Motor neuron (in vitro differentiated cells): ENCODE measurements around the gene LDAF1. TPM values are rescaled to one million over a fixed set of nuclear protein-coding genes. Genes with fewer than 3 reads are reported as not detected.
"Not testable (repeated sequence)": the region's sequence is repeated elsewhere in the genome, so short reads cannot be mapped to it uniquely, and the experiment has no call there.

ENCODE experiments used
- ATAC-seq, 8 experiments: fragments of 200-7000 bp; cut with Tn5 transposase; replicated peaks in 6 of 8; 2 replicates each; pipeline ENCODE4 v1.8.0; 2021; ENCODE audit warnings: mild to moderate bottlenecking in 8 of 8, moderate library complexity in 8 of 8
- H3K27ac ChIP-seq, 2 donors: fragments of 250-450 bp; sonication (Bioruptor Pico); 2 replicates each; pipeline ENCODE4 v1.9.0; 2021; ENCODE audit warnings: antibody characterized with exemption in 2 of 2, mild to moderate bottlenecking in 2 of 2, moderate library complexity in 1 of 2
- H3K4me1 ChIP-seq, 2 donors: fragments of 250-450 bp; sonication (Bioruptor Pico); replicated peaks in 1 of 2; 2 replicates each; pipeline ENCODE4 v1.6.1; 2021; ENCODE audit warnings: antibody characterized with exemption in 2 of 2, mild to moderate bottlenecking in 2 of 2, moderate library complexity in 1 of 2
- H3K4me3 ChIP-seq, 5 donors: fragments of 250-450 bp; sonication (Bioruptor Pico); 2 replicates each; pipeline ENCODE4 v1.9.0; 2021; ENCODE audit warnings: antibody characterized with exemption in 5 of 5, mild to moderate bottlenecking in 5 of 5, moderate library complexity in 4 of 5
- WGBS, 10 experiments: fragments of 450-650 bp; shearing (Covaris generic); methylation state at CpG; one replicate each; pipeline ENCODE4 v1.0.0; 2022; 5-methylcytosine and 5-hydroxymethylcytosine counted together
- in situ Hi-C, 9 experiments: fragments of 400-800 bp; cut with MboI; loops; one replicate each; pipeline ENCODE4 v1.15.0; 2021; ENCODE audit warnings: low sequenced_read_pairs in 9 of 9, low pct_unique_long_range_greater_than_20kb in 2 of 9; ENCODE audit not compliant: unreplicated experiment in 9 of 9
- total RNA-seq, 8 experiments: library from RNA; unstranded; fragments of 300-600 nt; gene quantifications; 2 replicates each; pipeline versions ENCODE4 v1.2.3 to v1.2.4, GENCODE V29; 2022

LDAF1 gene
- total RNA-seq, 8 experiments from 2014 or later: 4.4 to 27.3 (median 19.5) TPM

DNA sequence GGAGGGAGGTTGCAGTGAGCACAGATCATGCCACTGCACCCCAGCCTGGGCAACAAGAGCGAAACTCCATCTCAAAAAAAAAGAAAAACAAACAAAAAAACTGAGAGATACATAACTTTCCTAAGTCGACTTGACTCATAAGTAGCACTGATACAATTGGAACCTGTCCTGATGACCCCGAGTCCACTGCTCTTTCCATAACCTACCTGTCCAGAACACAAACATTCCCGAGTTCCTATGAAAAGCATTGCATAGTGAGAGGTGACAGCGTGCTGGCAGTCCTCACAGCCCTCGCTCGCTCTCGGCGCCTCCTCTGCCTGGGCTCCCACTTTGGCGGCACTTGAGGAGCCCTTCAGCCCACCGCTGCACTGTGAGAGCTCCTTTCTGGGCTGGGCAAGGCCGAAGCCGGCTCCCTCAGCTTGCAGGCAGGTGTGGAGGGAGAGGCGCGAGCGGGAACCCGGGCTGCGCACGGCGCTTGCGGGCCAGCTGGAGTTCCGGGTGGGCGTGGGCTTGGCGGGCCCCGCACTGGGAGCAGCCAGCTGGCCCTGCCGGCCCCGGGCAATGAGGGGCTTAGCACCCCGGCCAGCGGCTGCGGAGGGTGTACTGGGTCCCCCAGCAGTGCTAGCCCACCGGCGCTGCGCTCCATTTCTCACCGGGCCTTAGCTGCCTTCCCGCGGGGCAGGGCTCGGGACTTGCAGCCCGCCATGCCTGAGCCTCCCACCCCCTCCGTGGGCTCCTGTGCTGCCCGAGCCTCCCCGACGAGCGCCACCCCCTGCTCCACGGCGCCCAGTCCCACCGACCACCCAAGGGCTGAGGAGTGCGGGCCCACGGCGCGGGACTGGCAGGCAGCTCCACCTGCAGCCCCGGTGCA, 6.1 kb upstream of the LDAF1 start:
- H3K4me3 ChIP-seq, H3K4me1 ChIP-seq, in situ Hi-C loops, H3K27ac ChIP-seq, ATAC-seq: not testable (repeated sequence)
- 83 to 100% (median 93%) methylated on average over 1 to 7 of the region's 51 CpGs; no CpG with 5 or more reads in 3 of the 10 experiments for WGBS, 10 experiments

DNA sequence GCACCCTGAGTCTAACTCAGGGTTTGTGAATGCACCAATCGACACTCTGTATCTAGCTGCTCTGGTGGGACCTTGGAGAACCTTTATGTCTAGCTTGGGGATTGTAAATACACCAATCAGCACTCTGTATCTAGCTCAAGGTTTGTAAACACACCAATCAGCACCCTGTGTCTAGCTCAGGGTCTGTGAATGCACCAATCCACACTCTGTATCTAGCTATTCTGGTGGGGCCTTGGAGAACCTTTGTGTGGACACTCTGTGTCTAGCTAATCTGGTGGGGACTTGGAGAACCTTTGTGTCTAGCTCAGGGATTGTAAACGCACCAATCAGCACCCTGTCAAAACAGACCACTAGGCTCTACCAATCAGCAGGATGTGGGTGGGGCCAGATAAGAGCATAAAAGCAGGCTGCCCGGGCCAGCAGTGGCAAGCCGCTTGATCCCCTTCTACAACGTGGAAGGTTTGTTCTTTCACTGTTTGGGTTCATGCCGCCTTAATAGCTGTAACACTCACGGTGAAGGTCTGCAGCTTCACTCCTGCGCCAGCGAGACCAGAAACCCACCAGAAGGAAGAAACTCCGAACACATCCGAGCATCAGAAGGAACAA, 5.2 kb upstream of the LDAF1 start:
- ATAC-seq, H3K27ac ChIP-seq, H3K4me3 ChIP-seq, in situ Hi-C loops, H3K4me1 ChIP-seq: not testable (repeated sequence)
- 80 to 100% (median 84%) methylated on average over 1 to 5 of the region's 11 CpGs; no CpG with 5 or more reads in 3 of the 10 experiments for WGBS, 10 experiments

DNA sequence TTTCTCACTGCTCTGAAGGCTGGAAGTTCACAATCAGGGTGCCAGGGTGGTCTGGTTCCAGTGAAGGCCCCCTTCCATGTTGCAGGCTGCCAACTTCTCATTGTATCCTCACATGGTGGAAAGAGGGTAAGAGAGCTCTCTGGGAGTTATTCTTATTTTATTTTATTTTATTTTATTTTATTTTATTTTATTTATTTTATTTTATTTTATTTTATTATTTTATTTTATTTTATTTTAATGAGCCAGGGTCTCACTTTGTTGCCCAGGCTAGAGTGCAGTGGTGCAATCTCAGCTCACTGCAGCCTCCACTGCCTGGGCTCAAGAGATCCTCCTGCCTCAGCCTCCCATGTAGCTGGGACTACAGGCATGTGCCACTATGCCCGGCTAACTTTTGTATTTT, 2.5 kb upstream of the LDAF1 start:
- in situ Hi-C loops, H3K27ac ChIP-seq, ATAC-seq, H3K4me3 ChIP-seq, H3K4me1 ChIP-seq: not testable (repeated sequence)
- WGBS, 10 experiments: 8 to 88% (median 55%) methylated on average over 1 of the region's 1 CpG; no CpG with 5 or more reads in 2 of the 10 experiments

DNA sequence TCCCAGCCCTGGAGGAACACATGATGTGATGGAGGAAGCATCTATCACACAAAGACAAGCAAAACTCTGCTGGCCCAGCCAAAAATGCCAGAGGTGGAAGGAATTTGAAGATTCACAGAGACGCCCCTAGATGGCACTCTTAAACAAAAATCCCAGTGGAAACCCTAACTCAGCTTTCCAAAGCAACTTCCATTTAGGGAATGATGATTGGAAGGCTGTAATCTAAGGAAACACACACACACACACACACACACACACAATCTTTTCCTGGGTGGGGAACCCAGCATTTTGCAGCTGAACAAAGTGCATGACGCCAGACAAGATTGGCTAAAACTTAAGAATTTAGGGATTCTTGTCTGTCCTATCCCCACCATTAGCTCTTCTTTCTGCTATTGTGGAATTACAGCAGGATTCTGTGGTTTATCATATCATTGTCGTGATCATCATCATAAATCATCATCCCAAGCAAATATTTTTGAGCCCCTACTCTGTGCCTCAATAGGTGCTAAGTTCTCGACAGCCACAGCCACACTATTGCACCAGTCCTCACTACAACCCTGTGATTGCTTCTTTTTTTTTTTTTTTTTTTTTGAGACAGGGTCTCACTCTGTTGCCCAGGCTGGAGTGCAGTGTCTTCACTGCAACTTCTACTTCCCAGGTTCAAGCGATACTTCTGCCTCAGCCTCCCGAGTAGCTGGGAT, 1.6 kb upstream of the LDAF1 start:
- ATAC-seq: peak in 6 of 8 experiments; percentile 8 to 20 (median 16)
- in situ Hi-C loops: no loop called here
- 8 to 100% (median 50%) methylated on average over 1 to 6 of the region's 6 CpGs; no CpG with 5 or more reads in 1 of the 10 experiments for WGBS, 10 experiments

DNA sequence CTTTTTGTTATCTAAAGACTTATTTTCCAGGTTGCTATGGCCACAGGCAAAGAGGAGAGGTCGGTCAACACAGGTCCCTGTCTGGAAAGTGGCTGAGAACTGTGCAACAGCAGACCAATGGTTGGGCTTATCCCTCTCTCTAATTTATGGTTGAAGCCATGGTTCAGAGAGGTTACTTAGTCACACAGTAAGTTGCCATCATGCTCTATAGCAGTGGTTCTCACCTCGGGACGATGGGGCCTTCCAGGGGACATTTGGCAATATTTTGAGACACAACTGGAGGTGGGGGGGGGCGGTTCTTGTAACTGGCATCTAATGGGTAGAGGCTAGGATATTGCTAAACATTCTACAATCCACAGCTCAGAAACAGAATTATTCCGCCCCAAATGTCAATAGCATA, 842 bp upstream of the LDAF1 start:
- WGBS, 10 experiments: 20 to 80% (median 71%) methylated on average over 1 to 5 of the region's 5 CpGs; no CpG with 5 or more reads in 5 of the 10 experiments

More for the DNA sequence above, 1.6 kb upstream of the LDAF1 start:
- H3K4me3 ChIP-seq: no peak overlapping the region
- no peaks in the 10 kb centered on the region for H3K4me1 ChIP-seq
- H3K27ac ChIP-seq: no peak overlapping the region

DNA sequence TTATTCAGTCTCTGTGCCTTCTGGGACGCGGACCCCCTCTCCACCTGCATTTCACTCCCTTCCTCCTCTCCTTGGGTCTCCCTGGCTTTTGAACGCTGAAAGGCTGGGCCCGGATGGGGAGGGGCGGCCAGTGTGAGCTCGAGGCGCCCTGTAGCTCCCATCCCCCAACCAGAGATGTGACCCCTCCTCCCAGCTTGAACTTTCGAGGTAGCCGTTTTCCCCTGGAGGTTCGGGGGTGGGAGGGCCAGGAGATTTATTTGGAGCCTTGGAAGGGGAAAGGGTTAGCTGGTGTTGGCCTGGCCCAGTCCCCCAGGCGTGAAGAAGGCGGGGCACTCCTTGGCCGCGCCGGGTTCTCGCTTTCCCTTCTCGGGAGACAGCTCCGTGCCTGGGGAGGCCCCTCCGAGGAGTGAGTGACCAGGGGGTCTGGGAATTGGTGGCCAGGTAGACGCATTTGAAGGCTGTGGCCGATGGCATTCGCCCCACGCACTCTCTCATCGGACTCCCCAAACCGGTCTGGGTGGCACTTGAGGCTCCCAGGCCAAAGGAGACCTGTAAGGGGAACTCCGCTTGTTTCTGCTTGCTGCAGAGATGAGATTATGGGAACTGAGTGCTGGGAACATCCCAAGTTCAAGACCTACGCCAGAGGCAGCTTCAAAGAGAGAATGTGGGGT, 942 bp downstream of the LDAF1 start:
- peak overlapping the region; percentile 47 to 95 (median 69) for H3K4me3 ChIP-seq
- in situ Hi-C loops: no loop called here
- WGBS, 10 experiments: 0 to 28% (median 13%) methylated on average over 1 to 8 of the region's 27 CpGs; no CpG with 5 or more reads in 3 of the 10 experiments
- H3K27ac ChIP-seq: no peak overlapping the region
- peak; percentile 3 to 65 (median 54) for ATAC-seq
- H3K4me1 ChIP-seq: no peaks in the 10 kb centered on the region

More for the DNA sequence above, 842 bp upstream of the LDAF1 start:
- H3K4me1 ChIP-seq: no peaks in the 10 kb centered on the region
- in situ Hi-C loops: no loop called here
- H3K4me3 ChIP-seq: peak overlapping the region in 1 of 5 donors; percentile 69
- no peak for ATAC-seq
- no peak overlapping the region for H3K27ac ChIP-seq

DNA sequence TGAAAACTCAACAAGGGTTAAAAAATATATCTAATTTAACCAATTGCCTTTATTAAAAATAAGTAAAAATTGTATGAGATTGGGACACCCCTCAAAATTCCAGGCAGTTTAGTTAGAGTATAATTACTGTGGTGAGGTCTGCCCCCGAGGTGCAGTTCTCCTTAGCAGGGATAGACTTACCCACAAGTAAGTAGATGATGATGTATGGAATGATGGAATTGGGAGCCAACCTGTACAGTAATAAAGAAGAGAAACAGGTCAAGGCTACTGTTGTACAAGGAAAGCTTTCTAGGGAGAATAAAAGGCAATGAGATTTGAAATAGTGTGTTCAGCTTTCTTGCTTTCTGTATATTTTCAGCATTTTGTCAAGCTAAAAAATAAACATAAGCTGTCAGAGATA, 1.8 kb downstream of the LDAF1 start:
- ATAC-seq: no peak
- no peaks in the 10 kb centered on the region for H3K4me1 ChIP-seq
- no peak overlapping the region for H3K27ac ChIP-seq
- no peak overlapping the region for H3K4me3 ChIP-seq
- in situ Hi-C loops: no loop called here
- WGBS, 10 experiments: 0 to 100% (median 53%) methylated on average over 1 of the region's 1 CpG; no CpG with 5 or more reads in 2 of the 10 experiments

DNA sequence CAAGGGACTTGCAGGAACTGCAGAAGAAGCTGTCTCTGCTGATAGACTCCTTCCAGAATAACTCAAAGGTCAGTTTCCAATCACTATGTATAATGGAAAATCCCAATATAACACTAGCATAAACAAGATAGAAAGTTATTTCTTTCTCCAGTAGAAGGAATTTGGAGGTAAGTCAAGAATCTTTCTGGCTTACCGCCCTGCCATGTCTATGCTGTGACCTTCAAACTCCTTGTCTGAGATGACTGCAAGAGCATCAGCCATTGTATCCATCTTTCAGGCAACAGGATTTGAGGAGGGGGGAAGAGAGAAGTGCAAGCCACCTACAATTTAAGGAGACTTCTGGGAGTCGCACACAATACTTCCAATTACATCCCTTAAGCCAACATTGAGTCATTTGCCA, 2.7 kb downstream of the LDAF1 start:
- 80 to 100% (median 86%) methylated on average over 1 to 2 of the region's 2 CpGs; no CpG with 5 or more reads in 5 of the 10 experiments for WGBS, 10 experiments

DNA sequence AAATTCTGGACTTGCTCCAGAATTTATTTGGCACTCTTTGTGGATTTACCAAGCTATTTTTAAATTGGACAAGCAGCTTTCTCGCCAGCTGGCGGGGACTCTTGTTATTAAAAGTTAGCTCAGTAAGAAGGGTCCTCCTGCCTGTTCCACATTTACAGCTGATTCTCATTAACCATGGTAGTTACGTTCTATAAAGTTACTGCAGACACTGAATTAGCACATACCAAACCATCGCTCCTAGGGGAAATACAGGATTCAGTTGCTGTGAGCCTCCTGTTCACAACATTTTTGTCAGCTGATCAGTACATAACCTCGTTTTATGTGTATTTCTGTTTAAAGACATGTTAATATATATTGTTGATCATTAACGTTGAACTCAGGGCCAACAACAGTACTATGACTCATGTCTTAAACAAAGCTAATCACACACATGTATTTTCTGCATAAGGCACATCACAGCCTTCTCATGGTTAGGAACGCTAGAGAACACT, 4.2 kb downstream of the LDAF1 start:
- Histone ChIP-seq H3K4me1 (no peaks in the 10 kb centered on the region), H3K4me3 (no peak overlapping the region), H3K27ac (no peak overlapping the region)
- peak in 1 of 8 experiments; percentile 2 for ATAC-seq
- in situ Hi-C loops: no loop called here
- 4 to 100% (median 72%) methylated on average over 1 to 7 of the region's 7 CpGs for WGBS, 10 experiments

More for the DNA sequence above, 2.7 kb downstream of the LDAF1 start:
- H3K27ac ChIP-seq: no peak overlapping the region
- H3K4me3 ChIP-seq: no peak overlapping the region
- ATAC-seq: no peak
- no peaks in the 10 kb centered on the region for H3K4me1 ChIP-seq
- in situ Hi-C loops: no loop called here

DNA sequence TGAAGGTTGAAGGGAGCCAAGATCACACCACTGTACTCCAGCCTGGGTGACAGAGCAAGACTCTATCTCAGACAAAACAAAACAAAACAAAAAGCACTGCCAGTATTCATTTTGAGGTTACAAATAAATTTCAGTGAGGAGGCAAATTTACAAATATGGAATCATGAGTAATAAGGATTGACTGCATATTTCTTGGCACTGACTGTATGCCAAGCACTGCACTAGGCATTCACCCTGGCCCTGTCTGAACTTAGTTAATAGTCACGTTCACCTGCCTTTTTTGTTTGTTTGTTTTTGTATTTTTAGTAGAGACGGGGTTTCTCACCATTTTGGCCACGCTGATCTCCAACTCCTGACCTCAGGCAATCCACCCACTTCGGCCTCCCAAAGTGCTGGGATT, 5.1 kb downstream of the LDAF1 start:
- Histone ChIP-seq H3K4me3 (no peak overlapping the region), H3K27ac (no peak overlapping the region), H3K4me1 (no peaks in the 10 kb centered on the region)
- WGBS, 10 experiments: 61 to 100% (median 96%) methylated on average over 1 to 4 of the region's 4 CpGs; no CpG with 5 or more reads in 3 of the 10 experiments
- in situ Hi-C loops: no loop called here
- ATAC-seq: no peak

DNA sequence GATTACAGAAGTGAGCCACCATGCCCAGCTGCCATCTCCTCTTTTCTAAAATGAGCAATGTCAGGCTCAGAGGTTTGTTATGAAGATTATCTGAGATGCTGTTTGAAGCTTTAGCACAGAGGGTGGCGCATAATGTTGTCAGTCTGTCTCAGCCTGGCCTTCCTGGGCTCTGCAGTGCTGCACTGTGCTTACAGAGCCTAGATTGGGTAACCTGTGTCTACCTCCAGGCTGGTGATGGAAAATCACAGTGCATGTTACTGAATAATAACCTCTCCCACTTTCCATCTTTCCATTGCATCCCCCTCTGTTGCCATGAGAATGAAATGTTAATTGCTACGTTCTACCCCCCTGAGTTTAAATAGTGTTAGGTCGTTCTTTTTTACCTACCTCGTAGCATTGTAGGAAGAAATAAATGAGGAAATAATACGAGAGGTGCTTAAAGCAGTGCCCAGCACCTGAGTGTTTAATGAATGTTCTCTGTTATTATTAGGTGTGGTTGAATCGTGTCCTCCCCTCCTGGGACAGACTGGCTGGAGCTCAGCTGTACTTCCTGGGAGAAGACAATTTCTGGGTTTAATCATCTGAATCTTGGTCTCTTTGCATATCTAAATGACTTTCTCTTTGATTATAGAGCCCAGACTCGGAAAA, 6.2 kb downstream of the LDAF1 start:
- no peak for ATAC-seq
- Histone ChIP-seq H3K4me3 (no peak overlapping the region), H3K4me1 (no peaks in the 10 kb centered on the region), H3K27ac (no peak overlapping the region)
- WGBS, 10 experiments: 63 to 100% (median 89%) methylated on average over 1 to 6 of the region's 7 CpGs; no CpG with 5 or more reads in 1 of the 10 experiments
- in situ Hi-C loops: no loop called here

DNA sequence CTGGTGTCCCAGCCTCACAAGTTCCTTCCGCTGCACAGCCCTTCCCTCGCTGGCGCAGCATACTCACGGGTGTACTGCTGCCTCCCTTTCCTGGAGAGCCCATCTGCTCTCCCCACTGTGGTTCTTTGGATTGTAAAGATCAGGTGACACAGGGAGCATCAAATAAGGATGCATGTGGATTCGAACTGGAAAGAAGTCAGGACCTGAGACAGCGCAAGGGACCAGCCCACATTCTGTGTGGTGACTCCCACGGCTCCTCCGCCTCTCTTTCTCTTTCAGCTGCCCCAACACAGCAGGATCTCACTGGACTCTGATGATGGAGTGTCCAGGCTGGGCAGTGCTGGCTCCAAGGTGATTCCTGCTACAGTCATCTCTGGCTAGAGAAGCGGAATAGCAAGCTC, 8.1 kb downstream of the LDAF1 start:
- Histone ChIP-seq H3K4me3 (no peak overlapping the region), H3K4me1 (no peaks in the 10 kb centered on the region), H3K27ac (no peak overlapping the region)
- WGBS, 10 experiments: 33 to 100% (median 92%) methylated on average over 1 to 5 of the region's 9 CpGs; no CpG with 5 or more reads in 3 of the 10 experiments
- in situ Hi-C loops: no loop called here
- peak in 2 of 8 experiments; percentile 27 to 31 for ATAC-seq
